Kidney (tissue), 14 donors: ENCODE data around the gene FMN2. TPM values are rescaled to one million over a fixed set of nuclear protein-coding genes. Genes with fewer than 3 reads are reported as not detected.

Source experiments
- DNase-seq, 5 donors: peaks; one replicate each; pipeline ENCODE4 v3.0.0-alpha.2; 2013 to 2020
- FAIRE-seq: peaks from 2 replicates; lab custom pipeline; 2012; peaks lifted over from hg19 to GRCh38; lab: Jason Lieb, UNC
- H3K27ac ChIP-seq, 2 donors: one replicate each; pipeline ENCODE4 v1.7.0; 2013; ENCODE audit warnings: low read depth in 2 of 2, low read length in 2 of 2, inconsistent platforms in 1 of 2
- H3K27me3 ChIP-seq: one replicate; pipeline ENCODE4 v1.7.1; 2013; ENCODE audit warnings: low read length, inconsistent platforms; ENCODE audit not compliant: control insufficient read depth, insufficient read depth
- H3K36me3 ChIP-seq, 3 donors: one replicate each; pipeline versions ENCODE4 v1.7.0 to v1.7.1; 2013; ENCODE audit warnings: low read length in 3 of 3, control low read depth in 1 of 3, inconsistent platforms in 1 of 3; ENCODE audit not compliant: insufficient read depth in 3 of 3, control insufficient read depth in 2 of 3
- H3K4me1 ChIP-seq, 3 donors: one replicate each; pipeline versions ENCODE4 v1.7.0 to v1.7.1; 2013; ENCODE audit warnings: low read length in 3 of 3, inconsistent platforms in 1 of 3, low read depth in 1 of 3; ENCODE audit not compliant: control insufficient read depth in 2 of 3, insufficient read depth in 2 of 3
- H3K4me3 ChIP-seq, 3 donors: one replicate each; pipeline versions ENCODE4 v1.7.0 to v1.8.1; 2013; ENCODE audit warnings: low read length in 3 of 3, control low read depth in 1 of 3, inconsistent platforms in 1 of 3
- H3K9ac ChIP-seq, 3 donors: one replicate each; pipeline versions ENCODE4 v1.7.0 to v1.7.1; 2013; ENCODE audit warnings: low read length in 3 of 3, control low read depth in 1 of 3, inconsistent platforms in 1 of 3
- H3K9me3 ChIP-seq, 3 donors: one replicate each; pipeline versions ENCODE4 v1.7.0 to v1.7.1; 2013; ENCODE audit warnings: low read length in 3 of 3, control low read depth in 1 of 3, inconsistent platforms in 1 of 3; ENCODE audit not compliant: control insufficient read depth in 2 of 3, insufficient read depth in 1 of 3
- intact Hi-C: fragments of 100-400 bp; cut with DNase I; formaldehyde crosslinking; loops from one replicate; pipeline ENCODE4 v1.11.1; 2022
- polyA plus RNA-seq: library from polyadenylated mRNA; stranded (reverse); fragments of 350-450 nt; fragmentation: Illumina TruSeq; extraction: RNeasy Lipid Tissue Mini Kit (QIAGEN cat#74804); gene quantifications from one replicate; pipeline ENCODE4 v1.2.3, GENCODE V29; 2014; ENCODE audit warnings: low read depth, low replicate concordance; ENCODE audit not compliant: insufficient read depth
- total RNA-seq: library from RNA; stranded (reverse); fragmentation: NEBNext Ultra II Directional; extraction: Animal tissue kit (Norgen Biotek cat#: 25700); gene quantifications from one replicate; pipeline ENCODE4 v1.2.1, GENCODE V29; 2021
- TF ChIP-seq, protein P1 (sequence below): IDR thresholded peaks from 3 replicates; pipeline ENCODE4 v1.5.1; 2012; ENCODE audit warnings: mild to moderate bottlenecking, moderate library complexity, borderline replicate concordance; ENCODE audit not compliant: insufficient read depth; ENCODE audit errors: extremely low read depth
- donor health status: control.
- donor health status: control.
- donor health status: control.
- donor health status: control.
- donor health status: control.
- donor health status: DM: yes; HTN: yes; CAD: no.
- donor health status: Normal renal cell carcinoma (clear cell type).

The FMN2 gene
- total and polyA plus RNA-seq, 2 donors from 2014 or later, result 0.06 to 3.4 TPM

DNA sequence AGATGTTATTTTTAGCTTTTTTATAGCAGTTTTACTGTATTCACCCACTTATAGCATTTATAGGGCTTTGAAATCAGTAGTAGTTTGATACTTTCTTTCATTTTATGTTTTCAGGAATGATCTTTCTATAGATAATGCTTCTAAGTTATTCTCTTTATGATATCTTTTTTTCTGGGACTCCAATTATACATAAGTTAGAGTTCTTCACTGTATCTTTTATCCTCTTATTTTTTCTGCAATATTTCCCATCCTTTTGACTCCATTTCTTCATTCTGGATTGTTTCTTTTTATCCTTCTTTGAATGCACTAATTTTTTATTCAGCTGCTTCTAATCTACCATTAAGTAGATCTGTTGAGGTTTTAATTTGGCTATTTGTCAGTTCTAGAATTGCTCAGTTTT, 73.1 kb downstream of the FMN2 start:
- Histone ChIP-seq H3K27ac (no peak overlapping the region), H3K9ac (no peak overlapping the region), H3K9me3 (peaks cover 0 to 3% (median 0%) of the 10 kb centered on the region in 3 donors), H3K4me3 (no peak overlapping the region), H3K27me3 (no peaks in the 10 kb centered on the region), H3K36me3 (no peaks in the 10 kb centered on the region), H3K4me1 (no peaks in the 10 kb centered on the region)
- DNase-seq (no peak), FAIRE-seq (no peak)
- intact Hi-C loops, result no loop called here
- TF ChIP-seq, protein P1, sequence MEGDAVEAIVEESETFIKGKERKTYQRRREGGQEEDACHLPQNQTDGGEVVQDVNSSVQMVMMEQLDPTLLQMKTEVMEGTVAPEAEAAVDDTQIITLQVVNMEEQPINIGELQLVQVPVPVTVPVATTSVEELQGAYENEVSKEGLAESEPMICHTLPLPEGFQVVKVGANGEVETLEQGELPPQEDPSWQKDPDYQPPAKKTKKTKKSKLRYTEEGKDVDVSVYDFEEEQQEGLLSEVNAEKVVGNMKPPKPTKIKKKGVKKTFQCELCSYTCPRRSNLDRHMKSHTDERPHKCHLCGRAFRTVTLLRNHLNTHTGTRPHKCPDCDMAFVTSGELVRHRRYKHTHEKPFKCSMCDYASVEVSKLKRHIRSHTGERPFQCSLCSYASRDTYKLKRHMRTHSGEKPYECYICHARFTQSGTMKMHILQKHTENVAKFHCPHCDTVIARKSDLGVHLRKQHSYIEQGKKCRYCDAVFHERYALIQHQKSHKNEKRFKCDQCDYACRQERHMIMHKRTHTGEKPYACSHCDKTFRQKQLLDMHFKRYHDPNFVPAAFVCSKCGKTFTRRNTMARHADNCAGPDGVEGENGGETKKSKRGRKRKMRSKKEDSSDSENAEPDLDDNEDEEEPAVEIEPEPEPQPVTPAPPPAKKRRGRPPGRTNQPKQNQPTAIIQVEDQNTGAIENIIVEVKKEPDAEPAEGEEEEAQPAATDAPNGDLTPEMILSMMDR, result no peak

DNA sequence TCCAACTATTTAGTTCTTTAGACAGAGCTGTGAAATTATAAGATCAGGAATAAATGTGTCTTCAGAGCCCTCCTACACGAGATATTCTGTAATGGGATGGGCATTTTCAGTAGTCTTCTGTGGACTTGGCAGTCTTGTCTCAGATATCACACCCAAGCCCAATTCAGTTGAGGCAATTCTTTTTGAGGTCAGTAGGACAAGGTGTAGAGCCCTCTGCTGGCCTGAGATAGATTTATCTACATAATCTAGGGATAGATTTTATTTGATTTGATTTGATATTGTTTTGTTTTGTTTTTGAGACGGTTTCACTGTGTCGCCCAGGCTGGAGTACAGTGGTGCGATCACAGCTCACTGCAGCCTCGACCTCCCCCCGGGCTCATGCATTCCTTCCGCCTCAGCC, 77.5 kb downstream of the FMN2 start:
- TF ChIP-seq, protein P1, result no peak
- H3K9ac ChIP-seq, result no peak overlapping the region
- H3K27me3 ChIP-seq, result no peaks in the 10 kb centered on the region
- FAIRE-seq, result no peak
- intact Hi-C loops, result no loop called here
- peaks cover 0 to 3% (median 0%) of the 10 kb centered on the region in 3 donors for H3K9me3 ChIP-seq
- H3K4me1 ChIP-seq, result no peaks in the 10 kb centered on the region
- H3K4me3 ChIP-seq, result no peak overlapping the region
- H3K36me3 ChIP-seq, result no peaks in the 10 kb centered on the region
- DNase-seq, result no peak
- H3K27ac ChIP-seq, result no peak overlapping the region

DNA sequence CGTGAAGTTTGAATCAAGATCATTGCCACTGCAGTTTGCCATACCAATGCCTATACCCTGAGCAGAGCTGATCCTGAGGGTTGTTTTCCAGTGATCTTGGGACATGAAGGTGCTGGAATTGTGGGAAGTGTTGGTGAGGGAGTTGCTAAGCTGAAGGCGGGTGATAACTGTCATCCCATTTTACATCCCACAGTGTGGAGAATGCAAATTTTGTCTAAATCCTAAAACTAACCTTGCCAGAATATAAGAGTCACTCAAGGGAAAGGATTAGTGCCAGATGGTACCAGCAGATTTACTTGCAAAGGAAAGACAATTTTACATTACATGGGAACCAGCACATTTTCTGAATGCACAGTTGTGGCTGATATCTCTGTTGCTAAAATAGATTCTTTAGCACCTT, 78.6 kb downstream of the FMN2 start:
- Histone ChIP-seq H3K27me3 (no peaks in the 10 kb centered on the region), H3K9me3 (no peaks in the 10 kb centered on the region), H3K4me3 (no peak overlapping the region), H3K9ac (no peak overlapping the region), H3K27ac (no peak overlapping the region), H3K4me1 (no peaks in the 10 kb centered on the region), H3K36me3 (no peaks in the 10 kb centered on the region)
- no peak for FAIRE-seq
- TF ChIP-seq, protein P1, result no peak
- intact Hi-C loops, result no loop called here
- no peak for DNase-seq

DNA sequence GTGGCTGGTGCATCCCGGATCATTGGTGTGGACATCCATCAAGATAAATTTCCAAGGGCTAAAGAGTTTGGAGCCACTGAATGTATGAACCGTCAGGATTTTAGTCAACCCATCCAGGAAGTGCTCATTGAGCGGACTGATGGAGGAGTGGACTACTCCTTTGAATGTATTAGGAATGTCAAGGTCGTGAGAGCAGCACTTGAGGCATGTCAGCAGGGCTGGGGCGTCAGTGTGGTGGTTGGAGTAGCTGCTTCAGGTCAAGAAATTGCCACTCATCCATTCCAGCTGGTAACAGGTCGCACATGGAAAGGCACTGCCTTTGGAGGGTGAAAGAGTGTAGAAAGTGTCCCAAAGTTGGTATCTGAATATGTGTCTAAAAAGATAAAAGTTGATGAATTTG, 79.1 kb downstream of the FMN2 start:
- DNase-seq (peak in 1 of 5 donors; percentile 3), FAIRE-seq (no peak)
- intact Hi-C loops, result no loop called here
- H3K27me3 ChIP-seq, result no peaks in the 10 kb centered on the region
- TF ChIP-seq, protein P1, result no peak
- no peaks in the 10 kb centered on the region for H3K9me3 ChIP-seq
- no peak overlapping the region for H3K4me3 ChIP-seq
- H3K4me1 ChIP-seq, result no peaks in the 10 kb centered on the region
- no peaks in the 10 kb centered on the region for H3K36me3 ChIP-seq
- H3K27ac ChIP-seq, result no peak overlapping the region
- no peak overlapping the region for H3K9ac ChIP-seq
